Left ventricle myocardium inferior (tissue), 1 donor: ENCODE data around the gene MYO18B. TPM values are rescaled to one million over a fixed set of nuclear protein-coding genes. Genes with fewer than 3 reads are reported as not detected.

Source experiments
- DNase-seq: peaks from one replicate; pipeline ENCODE4 v3.0.0-alpha.2; 2020
- H3K27ac ChIP-seq: fragments of 200-600 bp; replicated peaks from 2 replicates; pipeline ENCODE4 v1.8.0; 2021
- H3K27me3 ChIP-seq: fragments of 200-600 bp; 2 replicates; pipeline ENCODE4 v1.8.0; 2021; ENCODE audit warnings: low read depth
- H3K36me3 ChIP-seq: fragments of 200-600 bp; 2 replicates; pipeline ENCODE4 v1.8.0; 2021
- H3K4me1 ChIP-seq: fragments of 200-600 bp; 2 replicates; pipeline ENCODE4 v1.8.0; 2021
- H3K4me3 ChIP-seq: fragments of 200-600 bp; 2 replicates; pipeline ENCODE4 v1.8.0; 2021; ENCODE audit warnings: mild to moderate bottlenecking, moderate library complexity
- H3K9me3 ChIP-seq: fragments of 200-600 bp; replicated peaks from 2 replicates; pipeline ENCODE4 v1.8.0; 2021
- intact Hi-C: fragments of 100-400 bp; cut with micrococcal nuclease; formaldehyde crosslinking; loops from one replicate; pipeline ENCODE4 v1.11.0; 2022
- total RNA-seq: library from RNA; stranded (reverse); fragmentation: NEBNext Ultra II Directional; extraction: Animal tissue kit (Norgen Biotek cat#: 25700); gene quantifications from one replicate; pipeline ENCODE4 v1.2.1, GENCODE V29; 2021
- TF ChIP-seq, protein P1 (sequence below): fragments of 200-600 bp; IDR thresholded peaks from 2 replicates; pipeline ENCODE4 v1.8.0; 2021; ENCODE audit warnings: antibody characterized with exemption, mild to moderate bottlenecking, borderline replicate concordance
- donor health status: DM: no; HTN: yes; CAD: no; lungs with severe emphysema.

MYO18B gene
- total RNA-seq, 1 donor from 2014 or later: 163 TPM

DNA sequence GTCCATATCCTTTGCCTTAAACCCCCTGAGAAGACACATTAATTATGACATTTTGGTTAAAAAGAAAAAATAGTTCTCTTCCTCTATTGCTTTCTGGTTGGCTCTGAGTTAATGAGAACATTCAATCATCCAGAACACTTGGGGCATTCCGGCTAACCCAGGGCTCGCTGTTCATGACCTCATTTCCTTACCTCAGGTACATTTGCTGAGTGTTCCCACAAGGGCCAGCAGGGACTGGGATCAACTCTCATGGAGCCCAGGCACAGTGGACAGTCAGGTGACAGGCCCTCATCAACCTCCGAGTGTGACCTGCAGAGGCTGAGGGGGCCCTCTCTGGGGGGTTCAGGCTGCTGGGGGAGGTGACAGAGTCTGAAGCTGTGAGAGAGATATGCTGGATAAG is 98.9 kb downstream of the MYO18B start:
- TF ChIP-seq, protein P1, sequence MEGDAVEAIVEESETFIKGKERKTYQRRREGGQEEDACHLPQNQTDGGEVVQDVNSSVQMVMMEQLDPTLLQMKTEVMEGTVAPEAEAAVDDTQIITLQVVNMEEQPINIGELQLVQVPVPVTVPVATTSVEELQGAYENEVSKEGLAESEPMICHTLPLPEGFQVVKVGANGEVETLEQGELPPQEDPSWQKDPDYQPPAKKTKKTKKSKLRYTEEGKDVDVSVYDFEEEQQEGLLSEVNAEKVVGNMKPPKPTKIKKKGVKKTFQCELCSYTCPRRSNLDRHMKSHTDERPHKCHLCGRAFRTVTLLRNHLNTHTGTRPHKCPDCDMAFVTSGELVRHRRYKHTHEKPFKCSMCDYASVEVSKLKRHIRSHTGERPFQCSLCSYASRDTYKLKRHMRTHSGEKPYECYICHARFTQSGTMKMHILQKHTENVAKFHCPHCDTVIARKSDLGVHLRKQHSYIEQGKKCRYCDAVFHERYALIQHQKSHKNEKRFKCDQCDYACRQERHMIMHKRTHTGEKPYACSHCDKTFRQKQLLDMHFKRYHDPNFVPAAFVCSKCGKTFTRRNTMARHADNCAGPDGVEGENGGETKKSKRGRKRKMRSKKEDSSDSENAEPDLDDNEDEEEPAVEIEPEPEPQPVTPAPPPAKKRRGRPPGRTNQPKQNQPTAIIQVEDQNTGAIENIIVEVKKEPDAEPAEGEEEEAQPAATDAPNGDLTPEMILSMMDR: no peak
- intact Hi-C loops: no loop called here

DNA sequence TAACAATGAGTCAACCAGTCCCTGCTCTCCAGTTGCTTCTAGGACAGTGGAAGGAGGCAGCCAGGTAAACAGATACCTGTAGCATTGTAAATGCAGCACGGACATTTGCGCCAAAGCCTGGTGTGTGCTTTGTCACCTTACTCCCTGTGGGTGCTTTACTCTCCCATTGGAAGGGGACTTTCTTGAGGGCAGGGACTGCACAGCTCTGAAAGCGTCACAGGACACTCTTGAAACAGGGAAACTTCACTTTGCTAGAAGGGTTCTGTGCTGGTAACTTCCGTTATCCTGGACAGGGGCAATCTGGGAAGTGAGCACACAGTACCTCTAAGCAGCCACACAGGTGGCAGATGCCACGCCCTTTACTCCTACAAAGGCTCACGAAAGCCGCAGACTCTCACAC is 99.8 kb downstream of the MYO18B start:
- no peaks in the 10 kb centered on the region for H3K9me3 ChIP-seq
- DNase-seq: no peak
- H3K4me3 ChIP-seq: no peak overlapping the region
- H3K27ac ChIP-seq: no peak overlapping the region
- intact Hi-C loops: no loop called here
- no peaks in the 10 kb centered on the region for H3K27me3 ChIP-seq
- TF ChIP-seq, protein P1: no peak
- H3K36me3 ChIP-seq: peaks cover 26% of the 10 kb centered on the region
- peaks cover 15% of the 10 kb centered on the region for H3K4me1 ChIP-seq

More for the DNA sequence above, 98.9 kb downstream of the MYO18B start:
- Histone ChIP-seq H3K4me1 (peaks cover 20% of the 10 kb centered on the region), H3K27me3 (no peaks in the 10 kb centered on the region), H3K4me3 (no peak overlapping the region), H3K36me3 (peaks cover 19% of the 10 kb centered on the region), H3K27ac (no peak overlapping the region), H3K9me3 (no peaks in the 10 kb centered on the region)
- no peak for DNase-seq

DNA sequence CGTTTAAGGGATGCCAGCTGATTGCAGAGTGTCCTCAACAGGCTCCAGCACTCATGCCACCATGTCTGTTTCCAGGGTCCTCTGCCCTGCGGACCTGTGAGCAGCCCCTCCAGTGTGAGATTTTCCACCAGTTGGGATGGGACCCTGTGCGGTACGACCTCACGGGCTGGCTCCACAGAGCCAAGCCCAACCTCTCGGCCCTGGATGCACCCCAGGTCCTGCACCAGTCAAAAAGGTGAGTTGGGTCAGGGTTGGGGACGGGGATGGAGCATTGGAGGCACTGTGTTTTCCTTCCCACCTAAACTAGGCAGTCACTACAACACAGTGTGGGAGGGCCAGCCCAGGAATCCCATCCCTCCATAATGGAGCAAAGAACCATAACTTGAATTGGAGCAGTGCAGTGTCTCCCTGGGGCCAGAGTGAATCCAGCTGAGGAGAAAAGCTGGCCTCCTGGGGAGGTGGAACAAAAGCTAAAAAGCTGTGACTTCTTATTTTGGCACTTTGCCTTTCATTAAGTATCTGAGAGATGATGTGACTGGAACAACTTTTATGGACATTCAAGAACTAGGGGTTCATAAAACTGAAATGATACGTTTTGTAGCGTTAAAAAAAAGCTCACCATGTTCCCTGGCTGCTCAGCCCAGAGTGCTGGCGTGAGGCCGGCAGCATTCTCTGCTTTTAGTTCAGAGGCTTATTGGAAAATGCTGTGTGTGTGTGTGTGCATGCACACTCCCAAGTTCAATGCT is 101.8 kb downstream of the MYO18B start:
- Histone ChIP-seq H3K4me3 (no peak overlapping the region), H3K9me3 (no peaks in the 10 kb centered on the region), H3K36me3 (peaks cover 33% of the 10 kb centered on the region), H3K4me1 (peaks cover 18% of the 10 kb centered on the region), H3K27ac (no peak overlapping the region), H3K27me3 (no peaks in the 10 kb centered on the region)
- no peak for DNase-seq
- TF ChIP-seq, protein P1: no peak
- intact Hi-C loops: no loop called here

DNA sequence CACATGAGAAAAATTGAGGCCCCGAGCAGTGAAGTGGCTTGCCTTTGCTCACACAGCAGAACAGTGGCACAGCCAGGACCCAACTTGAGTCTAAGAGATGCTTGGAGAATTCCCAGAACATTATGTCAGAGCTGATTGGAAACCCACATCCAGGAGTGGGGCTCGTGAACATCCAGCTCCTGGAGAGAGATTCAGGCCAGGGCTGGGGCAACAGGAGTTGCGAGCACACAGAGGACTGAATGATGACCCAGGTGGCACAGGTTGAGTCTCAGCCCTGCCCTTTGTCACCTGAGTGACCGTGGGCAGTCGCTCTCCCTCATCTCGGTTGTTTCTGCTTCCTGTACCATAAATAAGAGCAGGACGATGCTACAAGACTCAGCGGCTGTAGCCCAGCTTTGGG is 102.6 kb downstream of the MYO18B start:
- Histone ChIP-seq H3K9me3 (no peaks in the 10 kb centered on the region), H3K27me3 (no peaks in the 10 kb centered on the region), H3K27ac (no peak overlapping the region), H3K4me3 (no peak overlapping the region), H3K36me3 (peaks cover 33% of the 10 kb centered on the region), H3K4me1 (peaks cover 18% of the 10 kb centered on the region)
- intact Hi-C loops: no loop called here
- TF ChIP-seq, protein P1: no peak
- DNase-seq: no peak

DNA sequence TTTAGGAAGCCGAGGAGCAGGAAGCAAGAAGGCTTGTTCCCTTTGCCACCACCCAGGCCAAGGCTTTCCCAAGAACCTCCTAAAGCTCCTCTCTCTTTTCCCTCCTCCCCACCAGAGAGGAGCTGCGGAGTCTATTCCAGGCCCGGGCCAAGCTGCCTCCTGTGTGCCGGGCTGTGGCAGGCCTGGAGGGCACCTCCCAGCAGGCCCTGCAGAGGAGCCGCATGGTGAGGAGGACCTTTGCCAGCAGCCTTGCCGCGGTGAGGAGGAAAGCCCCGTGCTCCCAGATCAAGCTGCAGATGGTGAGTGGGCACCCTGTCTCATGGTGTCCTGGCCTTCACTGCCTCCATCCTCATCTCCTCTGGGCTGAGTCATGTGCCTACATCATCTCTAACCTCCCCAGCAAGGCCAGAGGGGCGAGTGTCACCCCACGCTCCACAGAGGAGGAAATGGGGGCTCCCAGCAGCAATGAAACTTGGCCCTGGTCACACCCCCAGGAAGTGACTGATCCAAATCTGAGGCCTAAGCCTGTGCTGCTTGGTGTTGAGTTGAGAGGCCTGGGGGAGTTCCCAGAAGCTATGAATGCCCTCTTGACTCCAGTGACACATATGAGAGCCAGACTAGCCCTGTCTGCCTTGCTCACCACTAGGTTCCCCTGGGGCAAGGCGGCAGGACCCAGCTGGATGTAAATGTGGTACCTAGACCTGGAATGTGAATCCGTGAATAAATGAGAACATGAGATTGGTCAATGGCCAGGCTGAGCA is 104.2 kb downstream of the MYO18B start:
- H3K36me3 ChIP-seq: peaks cover 33% of the 10 kb centered on the region
- DNase-seq: no peak
- intact Hi-C loops: no loop called here
- no peaks in the 10 kb centered on the region for H3K9me3 ChIP-seq
- peaks cover 21% of the 10 kb centered on the region for H3K4me1 ChIP-seq
- H3K27ac ChIP-seq: no peak overlapping the region
- H3K4me3 ChIP-seq: no peak overlapping the region
- TF ChIP-seq, protein P1: no peak
- H3K27me3 ChIP-seq: no peaks in the 10 kb centered on the region
